Left ventricle myocardium inferior (tissue), 1 donor: ENCODE measurements around the gene ZBTB6. TPM values are rescaled to one million over a fixed set of nuclear protein-coding genes. Genes with fewer than 3 reads are reported as not detected.

Source experiments
- DNase-seq: peaks from one replicate; pipeline ENCODE4 v3.0.0-alpha.2; 2020
- H3K27ac ChIP-seq: fragments of 200-600 bp; replicated peaks from 2 replicates; pipeline ENCODE4 v1.8.0; 2021
- H3K27me3 ChIP-seq: fragments of 200-600 bp; 2 replicates; pipeline ENCODE4 v1.8.0; 2021; ENCODE audit warnings: low read depth
- H3K36me3 ChIP-seq: fragments of 200-600 bp; 2 replicates; pipeline ENCODE4 v1.8.0; 2021
- H3K4me1 ChIP-seq: fragments of 200-600 bp; 2 replicates; pipeline ENCODE4 v1.8.0; 2021
- H3K4me3 ChIP-seq: fragments of 200-600 bp; 2 replicates; pipeline ENCODE4 v1.8.0; 2021; ENCODE audit warnings: mild to moderate bottlenecking, moderate library complexity
- H3K9me3 ChIP-seq: fragments of 200-600 bp; replicated peaks from 2 replicates; pipeline ENCODE4 v1.8.0; 2021
- intact Hi-C: fragments of 100-400 bp; cut with micrococcal nuclease; formaldehyde crosslinking; loops from one replicate; pipeline ENCODE4 v1.11.0; 2022
- total RNA-seq: library from RNA; stranded (reverse); fragmentation: NEBNext Ultra II Directional; extraction: Animal tissue kit (Norgen Biotek cat#: 25700); gene quantifications from one replicate; pipeline ENCODE4 v1.2.1, GENCODE V29; 2021
- TF ChIP-seq, protein P1 (sequence below): fragments of 200-600 bp; IDR thresholded peaks from 2 replicates; pipeline ENCODE4 v1.8.0; 2021; ENCODE audit warnings: antibody characterized with exemption, mild to moderate bottlenecking, borderline replicate concordance
- donor health status: DM: no; HTN: yes; CAD: no; lungs with severe emphysema.

The ZBTB6 gene
- total RNA-seq, 1 donor from 2014 or later, result 6.0 TPM

DNA sequence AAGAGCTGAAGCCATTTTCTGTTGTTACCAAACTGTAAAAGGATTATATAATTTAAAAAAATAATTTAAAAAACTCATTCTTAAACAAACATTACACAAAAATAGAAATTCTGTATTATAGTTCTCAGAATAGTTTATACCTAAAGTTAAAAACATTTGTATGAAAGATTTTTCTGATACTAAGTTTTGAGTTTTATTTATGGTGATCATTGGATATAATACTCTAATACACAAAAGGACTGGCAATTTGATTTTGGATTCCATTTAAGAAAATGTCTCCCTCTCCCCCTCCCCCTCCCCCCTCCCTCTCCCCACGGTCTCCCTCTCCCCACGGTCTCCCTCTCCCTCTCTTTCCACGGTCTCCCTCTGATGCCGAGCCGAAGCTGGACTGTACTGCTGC lies 47.0 kb downstream of the ZBTB6 start:
- Histone ChIP-seq H3K36me3 (peaks cover 41% of the 10 kb centered on the region), H3K4me3 (no peak overlapping the region), H3K4me1 (no peaks in the 10 kb centered on the region), H3K27ac (peak overlapping the region; percentile 65), H3K9me3 (no peaks in the 10 kb centered on the region), H3K27me3 (no peaks in the 10 kb centered on the region)
- no peak for DNase-seq
- intact Hi-C loops, result no loop called here
- TF ChIP-seq, protein P1, sequence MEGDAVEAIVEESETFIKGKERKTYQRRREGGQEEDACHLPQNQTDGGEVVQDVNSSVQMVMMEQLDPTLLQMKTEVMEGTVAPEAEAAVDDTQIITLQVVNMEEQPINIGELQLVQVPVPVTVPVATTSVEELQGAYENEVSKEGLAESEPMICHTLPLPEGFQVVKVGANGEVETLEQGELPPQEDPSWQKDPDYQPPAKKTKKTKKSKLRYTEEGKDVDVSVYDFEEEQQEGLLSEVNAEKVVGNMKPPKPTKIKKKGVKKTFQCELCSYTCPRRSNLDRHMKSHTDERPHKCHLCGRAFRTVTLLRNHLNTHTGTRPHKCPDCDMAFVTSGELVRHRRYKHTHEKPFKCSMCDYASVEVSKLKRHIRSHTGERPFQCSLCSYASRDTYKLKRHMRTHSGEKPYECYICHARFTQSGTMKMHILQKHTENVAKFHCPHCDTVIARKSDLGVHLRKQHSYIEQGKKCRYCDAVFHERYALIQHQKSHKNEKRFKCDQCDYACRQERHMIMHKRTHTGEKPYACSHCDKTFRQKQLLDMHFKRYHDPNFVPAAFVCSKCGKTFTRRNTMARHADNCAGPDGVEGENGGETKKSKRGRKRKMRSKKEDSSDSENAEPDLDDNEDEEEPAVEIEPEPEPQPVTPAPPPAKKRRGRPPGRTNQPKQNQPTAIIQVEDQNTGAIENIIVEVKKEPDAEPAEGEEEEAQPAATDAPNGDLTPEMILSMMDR, result no peak

DNA sequence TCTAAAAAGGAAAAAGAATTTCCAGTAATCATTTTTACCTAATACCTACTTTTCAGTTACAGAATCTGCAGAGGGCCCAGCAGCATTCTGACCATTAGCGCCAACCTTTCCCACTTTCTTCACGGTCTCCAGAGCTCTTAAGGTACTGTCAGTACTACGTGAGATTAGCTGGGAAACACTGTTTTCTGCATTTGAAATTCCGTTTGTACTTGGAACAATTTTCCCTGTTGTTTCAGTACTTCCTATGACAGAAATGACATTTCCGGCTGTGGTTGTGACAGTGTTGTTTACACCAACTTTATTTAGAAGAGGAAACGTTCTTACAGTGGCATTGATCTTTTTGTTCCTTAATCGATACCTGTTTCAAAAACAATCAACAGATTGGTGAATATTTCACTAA lies 47.8 kb downstream of the ZBTB6 start:
- DNase-seq, result no peak
- H3K27ac ChIP-seq, result peak overlapping the region; percentile 65

GRCh38 chr9:122863407-122863806 lies 49.7 kb downstream of the ZBTB6 start:
- H3K4me1 ChIP-seq, result no peaks in the 10 kb centered on the region
- H3K36me3 ChIP-seq, result peaks cover 39% of the 10 kb centered on the region
- no peaks in the 10 kb centered on the region for H3K27me3 ChIP-seq
- H3K27ac ChIP-seq, result peak overlapping the region; percentile 65
- TF ChIP-seq, protein P1, result no peak
- intact Hi-C loops, result no loop called here
- no peaks in the 10 kb centered on the region for H3K9me3 ChIP-seq
- no peak overlapping the region for H3K4me3 ChIP-seq
- no peak for DNase-seq

More for the DNA sequence above, 47.8 kb downstream of the ZBTB6 start:
- Histone ChIP-seq H3K9me3 (no peaks in the 10 kb centered on the region), H3K36me3 (peaks cover 44% of the 10 kb centered on the region), H3K27me3 (no peaks in the 10 kb centered on the region), H3K4me3 (peak overlapping the region; percentile 18), H3K4me1 (no peaks in the 10 kb centered on the region)
- intact Hi-C loops, result no loop called here
- TF ChIP-seq, protein P1, result no peak

DNA sequence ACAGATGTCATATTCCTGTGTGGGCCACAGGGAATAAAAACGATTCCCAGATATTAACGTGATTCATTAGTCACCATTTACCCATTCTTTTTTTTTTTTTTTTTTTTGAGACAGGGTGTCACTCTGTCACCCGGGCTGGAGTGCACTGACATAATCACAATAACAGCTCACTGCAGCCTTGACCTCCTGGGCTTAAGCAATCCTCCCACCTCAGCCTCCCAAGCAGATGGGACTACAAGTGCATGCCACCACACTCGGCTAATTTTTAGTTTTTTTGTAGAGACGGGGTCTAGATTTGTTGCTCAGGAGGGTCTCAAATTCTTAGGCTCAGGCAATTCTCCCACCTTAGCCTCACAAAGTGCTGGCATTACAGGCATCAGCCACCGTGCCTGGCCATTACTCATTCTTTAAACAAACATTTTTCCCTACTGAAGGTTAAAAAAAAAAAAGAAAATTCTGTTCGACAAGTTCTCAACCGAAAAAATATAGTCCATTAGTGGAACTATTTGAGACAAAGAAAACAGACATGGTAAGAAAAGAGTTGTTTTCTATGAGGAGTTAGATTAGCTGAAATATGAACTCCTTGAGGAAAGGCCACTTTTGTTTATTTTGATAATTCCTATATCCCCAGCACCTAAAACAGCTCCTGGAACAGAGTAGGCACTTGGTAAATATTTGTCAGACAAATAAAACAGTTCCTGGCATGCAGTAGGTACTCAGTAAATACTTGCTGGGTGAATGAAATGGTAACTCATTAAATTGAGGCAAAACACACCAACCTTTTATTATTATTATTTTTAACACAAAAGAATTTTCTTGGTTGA lies 52.6 kb downstream of the ZBTB6 start:
- intact Hi-C loops, result no loop called here
- Histone ChIP-seq H3K27me3 (no peaks in the 10 kb centered on the region), H3K36me3 (peaks cover 65% of the 10 kb centered on the region), H3K9me3 (no peaks in the 10 kb centered on the region), H3K27ac (no peak overlapping the region), H3K4me1 (no peaks in the 10 kb centered on the region), H3K4me3 (no peak overlapping the region)
- TF ChIP-seq, protein P1, result no peak
- no peak for DNase-seq

Other genes with a start within 250 kb of the ZBTB6 start
- not detected for gene OR1L3, start 238.2 kb downstream of the ZBTB6 start, total RNA-seq
- gene OR1L4, start 189.3 kb downstream of the ZBTB6 start, total RNA-seq, result not detected
- not detected for gene OR1L6, start 171.0 kb downstream of the ZBTB6 start, total RNA-seq
- gene OR5C1, start 124.4 kb downstream of the ZBTB6 start, total RNA-seq, result not detected
- not detected for gene OR1K1, start 113.2 kb downstream of the ZBTB6 start, total RNA-seq
- 8.3 TPM for gene PDCL, start 84.7 kb downstream of the ZBTB6 start, total RNA-seq
- gene RC3H2, start 8.0 kb downstream of the ZBTB6 start, total RNA-seq, result 37.7 TPM
- gene ZBTB26, start 18.2 kb upstream of the ZBTB6 start, total RNA-seq, result 5.4 TPM
- 48.2 TPM for gene RABGAP1, start 27.7 kb upstream of the ZBTB6 start, total RNA-seq
- 0.58 TPM for gene GPR21, start 120.3 kb upstream of the ZBTB6 start, total RNA-seq